Uterus (tissue), 4 donors: ENCODE measurements around the gene ADAMTSL1. TPM values are rescaled to one million over a fixed set of nuclear protein-coding genes. Genes with fewer than 3 reads are reported as not detected.

Source experiments
- DNase-seq, 2 donors: peaks; one replicate each; pipeline ENCODE4 v3.0.0-alpha.2; 2019 to 2020
- H3K27ac ChIP-seq, 2 donors: fragments of 200-600 bp; sonication (generic); 1 replicate in 1 of 2; 2 replicates in 1 of 2; pipeline ENCODE4 v1.5.1; 2016 to 2018
- H3K27me3 ChIP-seq, 2 donors: fragments of 200-600 bp; sonication (generic); one replicate each; pipeline ENCODE4 v1.5.1; 2018 to 2019; ENCODE audit warnings: control low read depth in 1 of 2
- H3K36me3 ChIP-seq, 2 donors: fragments of 200-600 bp; sonication (generic); one replicate each; pipeline ENCODE4 v1.5.1; 2019; ENCODE audit warnings: control low read depth in 1 of 2
- H3K4me1 ChIP-seq, 2 donors: fragments of 200-600 bp; sonication (generic); one replicate each; pipeline ENCODE4 v1.5.1; 2018 to 2019; ENCODE audit warnings: control low read depth in 1 of 2
- H3K4me3 ChIP-seq, 2 donors: fragments of 200-600 bp; sonication (generic); 1 replicate in 1 of 2; 2 replicates in 1 of 2; pipeline ENCODE4 v1.5.1; 2018 to 2019; ENCODE audit warnings: mild to moderate bottlenecking in 1 of 2
- H3K9me3 ChIP-seq, 2 donors: fragments of 200-600 bp; sonication (generic); one replicate each; pipeline ENCODE4 v1.5.1; 2019; ENCODE audit warnings: control low read depth in 1 of 2
- POLR2A ChIP-seq, 2 donors: fragments of 450-650 bp; IDR thresholded peaks; one replicate each; pipeline ENCODE4 v1.6.1; 2016; ENCODE audit warnings: antibody characterized with exemption in 2 of 2, mild to moderate bottlenecking in 1 of 2, moderate library complexity in 1 of 2
- intact Hi-C: fragments of 100-400 bp; cut with DNase I; formaldehyde crosslinking; loops from one replicate; pipeline ENCODE4 v1.15.1; 2023; ENCODE audit warnings: low total_unique reads
- total RNA-seq, 4 donors: library from RNA; depleted of rRNA in 3 of 4; stranded (reverse); fragments of >200 nt in 3 of 4; gene quantifications; one replicate each; pipeline versions ENCODE4 v1.1.0 to v1.2.4, GENCODE V29; 2014 to 2023
- TF ChIP-seq, protein P1 (sequence below), 4 experiments: fragments of 200-600 bp in 2 of 4; fragments of 450-650 bp in 2 of 4; sonication (generic) in 2 of 4; IDR thresholded peaks; one replicate each; pipeline ENCODE4 v1.5.1; 2016 to 2019; ENCODE audit warnings: antibody characterized with exemption in 4 of 4, mild to moderate bottlenecking in 2 of 4, moderate library complexity in 1 of 4
- donor health status: DM: yes; HTN: yes; CAD: no.

Gene ADAMTSL1
- total RNA-seq, 4 donors from 2014 or later = 30.0 to 186 (median 138) TPM

DNA sequence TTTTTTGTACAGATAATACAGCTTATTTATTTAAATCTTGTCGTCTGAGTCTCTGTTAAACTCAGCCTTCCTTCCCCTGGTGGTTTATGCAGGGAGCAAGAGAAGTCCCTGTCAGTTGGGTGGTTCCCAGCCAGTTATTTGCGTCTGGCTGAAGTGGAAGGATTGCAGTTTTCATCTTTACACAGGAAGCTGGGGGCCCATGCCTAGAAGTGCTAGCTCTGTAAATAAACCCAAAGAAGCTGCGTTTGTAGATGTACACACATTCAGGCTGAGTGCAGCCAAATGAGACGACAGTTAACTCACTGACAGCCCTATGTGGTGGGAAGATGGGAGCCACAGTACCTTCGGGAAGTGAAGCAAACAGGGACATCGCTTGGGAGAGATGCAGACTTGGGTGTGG lies 437.0 kb downstream of the ADAMTSL1 start:
- H3K36me3 ChIP-seq = no peaks in the 10 kb centered on the region
- no peak overlapping the region for H3K27ac ChIP-seq
- no peak for TF ChIP-seq POLR2A (IDR thresholded peaks at IDR 0.05)
- TF ChIP-seq, protein P1, sequence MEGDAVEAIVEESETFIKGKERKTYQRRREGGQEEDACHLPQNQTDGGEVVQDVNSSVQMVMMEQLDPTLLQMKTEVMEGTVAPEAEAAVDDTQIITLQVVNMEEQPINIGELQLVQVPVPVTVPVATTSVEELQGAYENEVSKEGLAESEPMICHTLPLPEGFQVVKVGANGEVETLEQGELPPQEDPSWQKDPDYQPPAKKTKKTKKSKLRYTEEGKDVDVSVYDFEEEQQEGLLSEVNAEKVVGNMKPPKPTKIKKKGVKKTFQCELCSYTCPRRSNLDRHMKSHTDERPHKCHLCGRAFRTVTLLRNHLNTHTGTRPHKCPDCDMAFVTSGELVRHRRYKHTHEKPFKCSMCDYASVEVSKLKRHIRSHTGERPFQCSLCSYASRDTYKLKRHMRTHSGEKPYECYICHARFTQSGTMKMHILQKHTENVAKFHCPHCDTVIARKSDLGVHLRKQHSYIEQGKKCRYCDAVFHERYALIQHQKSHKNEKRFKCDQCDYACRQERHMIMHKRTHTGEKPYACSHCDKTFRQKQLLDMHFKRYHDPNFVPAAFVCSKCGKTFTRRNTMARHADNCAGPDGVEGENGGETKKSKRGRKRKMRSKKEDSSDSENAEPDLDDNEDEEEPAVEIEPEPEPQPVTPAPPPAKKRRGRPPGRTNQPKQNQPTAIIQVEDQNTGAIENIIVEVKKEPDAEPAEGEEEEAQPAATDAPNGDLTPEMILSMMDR (IDR thresholded peaks at IDR 0.05) = no peak
- no peak overlapping the region for H3K4me3 ChIP-seq
- intact Hi-C loops = no loop called here
- no peaks in the 10 kb centered on the region for H3K9me3 ChIP-seq
- DNase-seq = no peak
- no peaks in the 10 kb centered on the region for H3K4me1 ChIP-seq
- H3K27me3 ChIP-seq = no peaks in the 10 kb centered on the region

DNA sequence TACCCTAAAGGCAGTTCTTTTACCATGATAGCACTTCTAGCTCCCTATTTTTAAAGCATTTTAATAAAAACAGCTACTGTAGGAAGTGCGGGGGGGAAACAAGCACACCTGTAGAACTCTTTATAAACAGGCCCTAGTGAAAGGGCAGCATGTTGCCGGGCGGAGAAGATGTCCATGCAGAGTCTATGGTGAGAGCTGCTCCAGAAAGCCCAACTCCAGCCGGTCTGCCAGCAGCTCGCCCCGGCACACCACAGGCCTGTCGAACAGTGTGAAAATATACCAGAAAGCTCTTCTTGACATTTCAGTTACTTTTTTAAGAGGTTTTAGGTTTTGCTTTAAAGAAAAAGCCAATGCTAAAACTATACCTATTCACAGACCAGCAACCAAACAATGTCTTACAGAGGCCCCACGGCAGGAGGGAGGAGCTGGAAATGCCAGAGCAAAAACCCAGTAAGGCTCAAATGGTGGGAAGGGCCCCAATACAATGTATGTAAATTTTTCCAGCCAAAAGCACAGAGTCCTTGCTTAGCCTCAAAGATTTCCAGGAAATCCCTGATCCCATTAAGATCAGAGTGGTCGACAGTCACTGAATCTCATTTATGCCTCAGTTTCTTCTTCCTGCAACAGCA lies 437.9 kb downstream of the ADAMTSL1 start:
- no peak for TF ChIP-seq POLR2A (IDR thresholded peaks at IDR 0.05)
- TF ChIP-seq, protein P1 (IDR thresholded peaks at IDR 0.05) = no peak
- intact Hi-C loops = no loop called here
- no peak for DNase-seq
- Histone ChIP-seq H3K4me1 (no peaks in the 10 kb centered on the region), H3K9me3 (no peaks in the 10 kb centered on the region), H3K27ac (no peak overlapping the region), H3K36me3 (no peaks in the 10 kb centered on the region), H3K4me3 (no peak overlapping the region), H3K27me3 (no peaks in the 10 kb centered on the region)

DNA sequence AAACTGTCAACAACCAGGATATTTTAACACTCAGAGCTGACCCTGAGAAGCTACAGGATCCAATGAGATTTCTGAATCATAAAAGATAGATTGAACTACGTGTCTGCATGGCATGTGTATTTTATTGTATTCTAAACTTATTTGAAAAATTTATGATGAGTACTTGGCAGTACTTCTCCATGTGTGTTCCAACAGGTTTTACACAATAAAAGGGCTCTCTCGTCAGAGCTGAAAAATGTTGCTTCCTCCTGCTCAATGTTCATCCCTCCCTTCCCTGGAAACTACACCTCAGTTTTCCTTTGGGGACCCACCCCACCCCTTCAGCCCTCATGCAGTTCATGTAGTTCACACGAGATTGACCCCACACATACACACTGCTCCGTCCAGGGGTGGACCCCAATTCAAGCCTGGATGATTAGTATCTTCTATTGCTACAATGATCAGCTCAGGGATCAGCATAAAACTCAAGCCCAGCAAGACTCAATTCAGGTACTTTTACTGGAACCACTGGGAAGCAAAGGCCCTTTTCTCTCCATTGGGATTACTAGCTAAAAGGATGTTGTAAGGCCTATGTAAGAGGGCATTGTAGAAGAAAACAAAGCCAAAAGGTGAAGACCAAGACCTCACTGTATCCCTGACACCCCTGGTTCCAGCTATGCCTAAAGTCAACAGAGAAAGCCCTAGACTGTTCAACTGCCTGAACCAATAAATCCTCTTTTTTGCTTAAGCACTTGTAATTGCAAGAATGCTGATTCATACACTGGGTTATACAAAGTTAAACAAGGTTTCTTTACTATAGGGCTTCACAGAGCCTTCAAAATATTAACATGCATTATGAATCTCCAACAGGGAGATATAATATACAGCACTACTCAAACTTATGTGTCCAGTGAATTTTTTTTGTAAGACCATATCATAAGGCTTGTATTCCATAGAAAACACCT lies 446.5 kb downstream of the ADAMTSL1 start:
- no peak overlapping the region for H3K4me3 ChIP-seq
- H3K36me3 ChIP-seq = no peaks in the 10 kb centered on the region
- H3K4me1 ChIP-seq = peaks cover 0 to 7% of the 10 kb centered on the region in 2 donors
- H3K9me3 ChIP-seq = no peaks in the 10 kb centered on the region
- intact Hi-C loops = no loop called here
- no peaks in the 10 kb centered on the region for H3K27me3 ChIP-seq
- peak overlapping the region; percentile 57 to 69 for H3K27ac ChIP-seq
- no peak for DNase-seq
- TF ChIP-seq, protein P1 (IDR thresholded peaks at IDR 0.05) = no peak
- no peak for TF ChIP-seq POLR2A (IDR thresholded peaks at IDR 0.05)

DNA sequence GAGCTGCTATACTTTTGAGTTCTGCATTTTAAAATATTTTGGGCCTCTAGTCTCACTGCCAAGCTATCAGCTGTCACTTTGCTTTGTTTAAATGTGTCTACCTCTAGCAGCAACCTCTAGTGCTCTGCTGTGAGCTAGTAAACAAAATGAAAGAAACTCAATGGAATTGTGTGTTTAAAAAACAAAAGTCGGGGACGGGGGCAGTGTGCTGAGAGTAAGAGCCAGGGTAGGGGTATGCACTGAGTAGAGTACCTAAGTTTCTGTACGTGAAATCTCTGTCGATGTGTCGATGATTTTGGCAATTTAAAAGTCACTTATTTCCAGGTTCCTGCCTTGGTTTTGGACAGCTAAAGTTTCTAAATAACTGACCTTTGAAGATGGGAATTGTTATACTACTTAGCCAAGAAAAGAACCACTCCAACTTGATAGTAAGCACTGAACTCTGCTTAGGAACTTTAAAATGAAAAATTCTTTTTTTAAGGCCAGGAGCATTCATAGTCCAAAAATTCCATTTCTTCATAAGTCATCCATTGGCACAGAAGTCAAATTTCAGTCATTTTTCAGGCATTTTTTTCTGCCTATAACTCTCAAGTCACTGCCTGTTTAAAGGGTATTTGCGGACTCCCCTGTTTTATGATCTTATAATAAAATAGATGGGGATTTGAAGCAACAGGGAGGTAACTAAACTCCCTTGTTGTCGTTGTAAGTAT lies 447.6 kb downstream of the ADAMTSL1 start:
- Histone ChIP-seq H3K36me3 (no peaks in the 10 kb centered on the region), H3K4me3 (no peak overlapping the region), H3K4me1 (peaks cover 0 to 7% of the 10 kb centered on the region in 2 donors), H3K27me3 (no peaks in the 10 kb centered on the region), H3K27ac (peak overlapping the region; percentile 50 to 69), H3K9me3 (no peaks in the 10 kb centered on the region)
- intact Hi-C loops = no loop called here
- DNase-seq = no peak
- no peak for TF ChIP-seq POLR2A (IDR thresholded peaks at IDR 0.05)
- TF ChIP-seq, protein P1 (IDR thresholded peaks at IDR 0.05) = no peak
